ENCODE measurements around the gene CBX5. TPM values are rescaled to one million over a fixed set of nuclear protein-coding genes. Genes with fewer than 3 reads are reported as not detected.
A peak's percentile ranks its signal among the peaks of the same experiment; 100 is the strongest.

The CBX5 gene
- total and polyA plus RNA-seq, 9 of the 15 experiments (the other 6 are each of a cell fraction or from before 2014, with no cell fraction given) = 32.6 to 102 (median 59.2) TPM

GRCh38 chr12:54214553-54215406 lies 65.1 kb downstream of the CBX5 start (continued):
- TF ChIP-seq NR2C1 (IDR thresholded peaks at IDR 0.05) (no peak), NR2C1 (tag; IDR thresholded peaks at IDR 0.05) (no peak), RBM34 (IDR thresholded peaks at IDR 0.05; ENCODE audit: borderline replicate concordance, insufficient read depth, low read length) (no peak), PBX2 (CRISPR knock-in tag; IDR thresholded peaks at IDR 0.05; ENCODE audit: low read depth) (no peak), PBX2 (tag; conservative IDR thresholded peaks at IDR 0.05; ENCODE audit: low read depth) (no peak), IFI16 (CRISPR knock-in tag; IDR thresholded peaks at IDR 0.05) (no peak), ETS1 (conservative IDR thresholded peaks at IDR 0.05; ENCODE audit: control insufficient read depth, low read depth, low read length) (0 out of 2 replicates have a peak, but pooled peaks have one; percentile 1), ZNF274 (IDR thresholded peaks at IDR 0.05; ENCODE audit: borderline replicate concordance, low read depth, low read length) (no peak), NFIX (CRISPR knock-in tag; IDR thresholded peaks at IDR 0.05; ENCODE audit: low read depth) (no peak), ZNF316 (IDR thresholded peaks at IDR 0.05) (no peak), NR2C2 (CRISPR knock-in tag; IDR thresholded peaks at IDR 0.05) (peak; percentile 15; the same call in 1 of the 2 replicates), NR2C2 (tag; IDR thresholded peaks at IDR 0.05) (no peak), ADNP (tag; IDR thresholded peaks at IDR 0.05) (no peak), EP400 (IDR thresholded peaks at IDR 0.05) (no peak), CHD2 (IDR thresholded peaks at IDR 0.05; ENCODE audit: low read depth, low read length) (no peak), NFE2 (IDR thresholded peaks at IDR 0.05; ENCODE audit: low read depth) (no peak; the same call in 1 of the 2 replicates), MED1 (CRISPR knock-in tag; IDR thresholded peaks at IDR 0.05; ENCODE audit: borderline replicate concordance) (no peak), U2AF2 (optimal IDR thresholded peaks at IDR 0.05; ENCODE audit: low read depth, low read length) (no peak), HDAC6 (IDR thresholded peaks at IDR 0.05; ENCODE audit: low read depth, low read length) (no peak), SMC3 (conservative IDR thresholded peaks at IDR 0.05; ENCODE audit: insufficient read depth, low read depth, low read length) (peak; percentile 93), HIVEP1 (CRISPR knock-in tag; IDR thresholded peaks at IDR 0.05) (no peak), SRF (CRISPR knock-in tag; IDR thresholded peaks at IDR 0.05) (peak in 1 of 2 experiments; percentile 80; a peak in 1 of 4 replicates), NFXL1 (CRISPR knock-in tag; IDR thresholded peaks at IDR 0.05) (no peak), FOS (IDR thresholded peaks at IDR 0.05; ENCODE audit: extremely low read depth, insufficient read length) (no peak), CREB3 (tag; conservative IDR thresholded peaks at IDR 0.05; ENCODE audit: low read depth) (no peak), TAF15 (IDR thresholded peaks at IDR 0.05; ENCODE audit: low read depth, low read length) (no peak)
